GM12872 (cell line): Measurements from ENCODE around the gene FAM13A.

Experiments
- CTCF ChIP-seq: IDR thresholded peaks from 3 replicates; pipeline ENCODE4 v1.5.1; 2011; ENCODE audit warnings: low read depth, mild to moderate bottlenecking, low read length, moderate library complexity; ENCODE audit not compliant: insufficient read depth

The FAM13A gene

GRCh38 chr4:88981556-88981955, 75.4 kb downstream of the FAM13A start:
- TF ChIP-seq CTCF = no peak

DNA sequence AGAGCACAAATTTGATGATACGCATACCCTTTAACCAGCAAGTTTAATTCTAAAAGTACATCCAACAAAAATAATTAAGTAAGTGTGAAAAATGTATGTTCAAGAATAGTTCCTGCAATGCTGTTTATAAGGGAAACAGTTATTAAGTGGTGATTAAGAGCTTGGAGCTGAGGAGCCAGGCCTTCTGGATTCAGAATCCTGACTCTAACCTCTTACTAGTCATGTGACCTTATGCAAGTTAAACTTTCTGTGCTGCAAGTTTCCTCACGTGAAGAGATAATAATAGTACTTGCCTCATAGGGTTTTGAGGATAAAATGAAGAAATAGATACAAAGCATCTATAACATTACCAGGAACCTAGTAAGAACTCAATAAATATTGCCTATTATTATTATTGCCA, 77.7 kb downstream of the FAM13A start:
- no peak for TF ChIP-seq CTCF

GRCh38 chr4:88976775-88977035, 80.3 kb downstream of the FAM13A start:
- TF ChIP-seq CTCF = no peak

GRCh38 chr4:88975958-88976774, 80.8 kb downstream of the FAM13A start:
- TF ChIP-seq CTCF = no peak

GRCh38 chr4:88971536-88971935, 85.4 kb downstream of the FAM13A start:
- TF ChIP-seq CTCF = no peak

GRCh38 chr4:88969746-88970145, 87.2 kb downstream of the FAM13A start:
- TF ChIP-seq CTCF = no peak

GRCh38 chr4:88969271-88969670, 87.7 kb downstream of the FAM13A start:
- no peak for TF ChIP-seq CTCF
